22Rv1 (cell line): Measurements from ENCODE around the gene SLC7A11.

ENCODE experiments used
- ZFX ChIP-seq: fragments of 450-650 bp; IDR thresholded peaks from 2 replicates; pipeline ENCODE4 v1.6.1; 2017; ENCODE audit warnings: antibody characterized with exemption, borderline replicate concordance
- TF ChIP-seq, protein P1 (sequence below): fragments of 450-650 bp; IDR thresholded peaks from 2 replicates; pipeline ENCODE4 v1.5.1; 2017; ENCODE audit warnings: mild to moderate bottlenecking

DNA sequence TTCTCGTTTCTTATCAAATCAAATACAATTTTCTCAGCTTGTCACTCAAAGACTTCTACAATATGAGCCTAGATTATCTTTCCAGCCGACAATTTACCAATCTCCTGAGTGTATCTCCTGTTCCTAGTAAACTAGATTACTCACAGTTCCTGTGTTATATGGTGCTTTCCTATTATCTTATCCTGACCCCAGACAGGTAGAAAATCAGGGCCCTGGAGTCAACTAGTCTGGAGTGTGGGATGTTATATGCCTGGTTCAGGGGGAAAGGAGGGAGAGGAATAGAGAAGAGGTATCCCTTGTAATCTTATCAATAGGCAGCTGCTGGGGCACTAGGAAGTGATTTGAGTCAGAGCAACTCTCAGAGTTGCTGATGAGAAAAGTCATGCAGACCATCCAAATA, 127.1 kb downstream of the SLC7A11 start:
- TF ChIP-seq, protein P1, sequence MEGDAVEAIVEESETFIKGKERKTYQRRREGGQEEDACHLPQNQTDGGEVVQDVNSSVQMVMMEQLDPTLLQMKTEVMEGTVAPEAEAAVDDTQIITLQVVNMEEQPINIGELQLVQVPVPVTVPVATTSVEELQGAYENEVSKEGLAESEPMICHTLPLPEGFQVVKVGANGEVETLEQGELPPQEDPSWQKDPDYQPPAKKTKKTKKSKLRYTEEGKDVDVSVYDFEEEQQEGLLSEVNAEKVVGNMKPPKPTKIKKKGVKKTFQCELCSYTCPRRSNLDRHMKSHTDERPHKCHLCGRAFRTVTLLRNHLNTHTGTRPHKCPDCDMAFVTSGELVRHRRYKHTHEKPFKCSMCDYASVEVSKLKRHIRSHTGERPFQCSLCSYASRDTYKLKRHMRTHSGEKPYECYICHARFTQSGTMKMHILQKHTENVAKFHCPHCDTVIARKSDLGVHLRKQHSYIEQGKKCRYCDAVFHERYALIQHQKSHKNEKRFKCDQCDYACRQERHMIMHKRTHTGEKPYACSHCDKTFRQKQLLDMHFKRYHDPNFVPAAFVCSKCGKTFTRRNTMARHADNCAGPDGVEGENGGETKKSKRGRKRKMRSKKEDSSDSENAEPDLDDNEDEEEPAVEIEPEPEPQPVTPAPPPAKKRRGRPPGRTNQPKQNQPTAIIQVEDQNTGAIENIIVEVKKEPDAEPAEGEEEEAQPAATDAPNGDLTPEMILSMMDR = no peak
- no peak for TF ChIP-seq ZFX
